Natural killer cell (primary cell): ENCODE results near the gene CNNM4. TPM values are rescaled to one million over a fixed set of nuclear protein-coding genes. Genes with fewer than 3 reads are reported as not detected.

Experiments
- ATAC-seq, 3 donors: fragments of 150-1000 bp in 2 of 3; fragments of 200-7000 bp in 1 of 3; cut with Tn5 transposase; 1 replicate in 1 of 3; 2 replicates in 2 of 3; pipeline ENCODE4 v1.10.0; 2021; ENCODE audit warnings: mild to moderate bottlenecking in 2 of 3, moderate library complexity in 2 of 3
- DNase-seq, 2 donors: peaks; one replicate each; pipeline versions ENCODE4 v3.0.0 to v3.0.0-alpha.2; 2013 to 2021; ENCODE audit warnings: mixed read lengths in 1 of 2
- H3K27ac ChIP-seq: one replicate; pipeline ENCODE4 v1.5.1; 2013; ENCODE audit warnings: mild to moderate bottlenecking, low read length
- H3K27me3 ChIP-seq: one replicate; pipeline ENCODE4 v1.6.1; 2013; ENCODE audit warnings: low read length; ENCODE audit not compliant: control insufficient read depth, insufficient read depth
- H3K36me3 ChIP-seq: one replicate; pipeline ENCODE4 v1.6.1; 2013; ENCODE audit warnings: low read length; ENCODE audit not compliant: control insufficient read depth, insufficient read depth
- H3K4me1 ChIP-seq: one replicate; pipeline ENCODE4 v1.6.1; 2013; ENCODE audit warnings: low read length; ENCODE audit not compliant: control insufficient read depth, insufficient read depth
- H3K4me3 ChIP-seq: one replicate; pipeline ENCODE4 v1.5.1; 2013; ENCODE audit warnings: low read length
- H3K9me3 ChIP-seq: one replicate; pipeline ENCODE4 v1.6.1; 2013; ENCODE audit warnings: low read length; ENCODE audit not compliant: control insufficient read depth, insufficient read depth
- H3K27ac Mint-ChIP-seq, 2 donors: one replicate each; pipeline ENCODE4 v1.8.0; 2022; ENCODE audit warnings: mild to moderate bottlenecking in 2 of 2, mixed read lengths in 2 of 2, moderate library complexity in 1 of 2
- H3K27me3 Mint-ChIP-seq, 2 donors: one replicate each; pipeline ENCODE4 v1.8.0; 2022; ENCODE audit warnings: low read depth in 2 of 2, mixed read lengths in 2 of 2
- H3K36me3 Mint-ChIP-seq: one replicate; pipeline ENCODE4 v1.8.0; 2022; ENCODE audit warnings: mixed read lengths
- H3K4me1 Mint-ChIP-seq, 2 donors: one replicate each; pipeline ENCODE4 v1.8.0; 2022; ENCODE audit warnings: mixed read lengths in 2 of 2
- H3K4me3 Mint-ChIP-seq: one replicate; pipeline ENCODE4 v1.8.0; 2022; ENCODE audit warnings: mild to moderate bottlenecking, moderate library complexity, mixed read lengths
- H3K9me3 Mint-ChIP-seq, 2 donors: one replicate each; pipeline ENCODE4 v1.8.0; 2022; ENCODE audit warnings: mixed read lengths in 2 of 2
- CTCF ChIP-seq: fragments of 200-600 bp; IDR thresholded peaks from one replicate; pipeline ENCODE4 v1.8.0; 2022; ENCODE audit warnings: antibody characterized with exemption
- WGBS: methylation state at CpG from one replicate; pipeline ENCODE4 v1.1.7; 2013; ENCODE audit warnings: missing lambda C conversion rate; ENCODE audit not compliant: insufficient coverage; 5-methylcytosine and 5-hydroxymethylcytosine counted together
- intact Hi-C: fragments of 100-400 bp; cut with micrococcal nuclease; formaldehyde crosslinking; loops from one replicate; pipeline ENCODE4 v1.14.2; 2022
- total RNA-seq, 4 donors: library from RNA; stranded (reverse); fragments of 120-200 nt in 1 of 4; gene quantifications; one replicate each; pipeline versions ENCODE4 v1.2.3 to v1.2.4, GENCODE V29; 2013 to 2022

CNNM4 gene
- total RNA-seq, 3 donors from 2014 or later (not counting 1 experiment from before 2014, with no cell fraction given), result 9.9 to 12.1 (median 10.7) TPM

GRCh38 chr2:96730212-96730611, 30.5 kb upstream of the CNNM4 start:
- WGBS, result 87% methylated on average over 2 of the region's 2 CpGs
- H3K27ac ChIP-seq, result no peak overlapping the region
- ATAC-seq, result no peak
- H3K36me3 Mint-ChIP-seq, result peaks cover 21% of the 10 kb centered on the region
- peaks cover 0 to 7% of the 10 kb centered on the region in 2 donors for H3K4me1 Mint-ChIP-seq
- H3K27me3 ChIP-seq, result no peaks in the 10 kb centered on the region
- H3K27ac Mint-ChIP-seq, result peak overlapping the region in 1 of 2 donors; percentile 17
- intact Hi-C loops, result no loop called here
- no peak for TF ChIP-seq CTCF
- H3K36me3 ChIP-seq, result peaks cover 24% of the 10 kb centered on the region
- H3K27me3 Mint-ChIP-seq, result no peaks in the 10 kb centered on the region
- H3K4me1 ChIP-seq, result no peaks in the 10 kb centered on the region
- no peaks in the 10 kb centered on the region for H3K9me3 ChIP-seq
- H3K9me3 Mint-ChIP-seq, result no peaks in the 10 kb centered on the region
- no peak overlapping the region for H3K4me3 ChIP-seq
- H3K4me3 Mint-ChIP-seq, result no peak overlapping the region
- no peak for DNase-seq

GRCh38 chr2:96733931-96734330, 26.8 kb upstream of the CNNM4 start:
- H3K27me3 ChIP-seq, result no peaks in the 10 kb centered on the region
- intact Hi-C loops, result no loop called here
- Mint-ChIP-seq H3K9me3 (no peaks in the 10 kb centered on the region), H3K36me3 (peaks cover 14% of the 10 kb centered on the region), H3K4me1 (peaks cover 1 to 16% of the 10 kb centered on the region in 2 donors), H3K27me3 (no peaks in the 10 kb centered on the region), H3K4me3 (no peak overlapping the region), H3K27ac (no peak overlapping the region)
- H3K4me1 ChIP-seq, result peaks cover 3% of the 10 kb centered on the region
- no peak for ATAC-seq
- DNase-seq, result no peak
- TF ChIP-seq CTCF, result no peak
- H3K9me3 ChIP-seq, result no peaks in the 10 kb centered on the region
- no peak overlapping the region for H3K4me3 ChIP-seq
- H3K36me3 ChIP-seq, result peaks cover 21% of the 10 kb centered on the region
- H3K27ac ChIP-seq, result no peak overlapping the region
- 86% methylated on average over 3 of the region's 3 CpGs for WGBS

GRCh38 chr2:96734880-96735583, 25.7 kb upstream of the CNNM4 start:
- no peak for ATAC-seq
- H3K27me3 ChIP-seq, result no peaks in the 10 kb centered on the region
- no peak overlapping the region for H3K4me3 Mint-ChIP-seq
- H3K4me3 ChIP-seq, result no peak overlapping the region
- H3K27ac ChIP-seq, result no peak overlapping the region
- no peak for DNase-seq
- no peaks in the 10 kb centered on the region for H3K9me3 Mint-ChIP-seq
- H3K9me3 ChIP-seq, result no peaks in the 10 kb centered on the region
- no peak for TF ChIP-seq CTCF
- H3K36me3 Mint-ChIP-seq, result peaks cover 12% of the 10 kb centered on the region
- intact Hi-C loops, result no loop called here
- WGBS, result 97% methylated on average over 8 of the region's 8 CpGs
- H3K27me3 Mint-ChIP-seq, result no peaks in the 10 kb centered on the region
- H3K36me3 ChIP-seq, result peaks cover 21% of the 10 kb centered on the region
- H3K4me1 ChIP-seq, result peaks cover 10% of the 10 kb centered on the region
- peaks cover 12 to 27% of the 10 kb centered on the region in 2 donors for H3K4me1 Mint-ChIP-seq
- no peak overlapping the region for H3K27ac Mint-ChIP-seq

GRCh38 chr2:96737251-96737650, 23.5 kb upstream of the CNNM4 start:
- 78% methylated on average over 2 of the region's 2 CpGs for WGBS
- Histone ChIP-seq H3K9me3 (no peaks in the 10 kb centered on the region), H3K27me3 (no peaks in the 10 kb centered on the region), H3K36me3 (peaks cover 18% of the 10 kb centered on the region), H3K27ac (no peak overlapping the region), H3K4me1 (peaks cover 15% of the 10 kb centered on the region), H3K4me3 (no peak overlapping the region)
- peaks cover 18 to 33% of the 10 kb centered on the region in 2 donors for H3K4me1 Mint-ChIP-seq
- H3K27me3 Mint-ChIP-seq, result no peaks in the 10 kb centered on the region
- peaks cover 7% of the 10 kb centered on the region for H3K36me3 Mint-ChIP-seq
- no peak overlapping the region for H3K27ac Mint-ChIP-seq
- no peak for ATAC-seq
- DNase-seq, result no peak
- no peak for TF ChIP-seq CTCF
- intact Hi-C loops, result no loop called here
- no peaks in the 10 kb centered on the region for H3K9me3 Mint-ChIP-seq
- peak overlapping the region; percentile 22 for H3K4me3 Mint-ChIP-seq
